ENCODE measurements around the gene KCNJ8.
"Not testable (repeated sequence)": the region's sequence is repeated elsewhere in the genome, so short reads cannot be mapped to it uniquely, and the experiment has no call there.

The KCNJ8 gene

DNA sequence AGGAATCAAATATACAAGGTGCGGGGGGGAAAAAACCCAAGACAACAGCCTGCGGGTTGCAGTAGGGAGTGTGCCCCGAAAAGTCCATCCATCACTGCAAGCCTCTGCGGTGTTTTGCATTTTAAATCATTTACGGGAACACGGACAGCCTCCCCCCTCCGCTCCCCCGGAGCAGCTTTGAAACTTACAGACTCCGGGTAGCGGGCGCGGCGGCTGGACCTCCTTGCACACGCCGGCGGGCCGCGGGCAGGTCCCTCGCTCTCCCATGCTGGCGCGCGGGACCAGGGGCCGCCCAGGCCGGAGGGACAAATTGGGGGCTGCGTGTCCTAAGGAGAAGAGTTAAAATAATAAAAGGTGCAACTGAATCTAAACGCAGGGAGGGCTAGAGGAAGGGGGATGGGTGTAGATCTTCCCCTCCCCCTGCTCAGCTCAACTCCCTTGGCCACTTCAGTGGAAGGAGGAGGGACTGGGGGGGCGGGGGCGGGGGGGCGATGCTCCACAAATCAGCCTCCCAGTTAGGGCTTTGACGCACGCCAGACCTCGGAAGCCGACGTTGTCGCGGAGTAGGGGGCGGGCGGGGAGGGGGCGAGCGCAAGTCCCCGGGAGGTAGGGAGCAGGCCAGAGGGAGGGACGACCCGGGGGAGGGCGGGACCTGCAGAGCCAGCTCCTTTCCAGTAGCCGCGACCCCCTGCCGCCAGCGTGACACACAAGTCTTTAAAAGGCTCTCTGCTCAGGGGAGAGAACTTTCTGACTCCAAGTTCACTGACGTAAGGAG, at the start of gene KCNJ8:
Gene KCNJ8 (minus strand): TSS at position 349 of the 775 bp plus-strand sequence. CDS start 1,090 bp downstream, outside the sequence.
- DNase-seq (ENCODE audit: low read depth in 2 of 3, low spot score in 1 of 3): no peak

DNA sequence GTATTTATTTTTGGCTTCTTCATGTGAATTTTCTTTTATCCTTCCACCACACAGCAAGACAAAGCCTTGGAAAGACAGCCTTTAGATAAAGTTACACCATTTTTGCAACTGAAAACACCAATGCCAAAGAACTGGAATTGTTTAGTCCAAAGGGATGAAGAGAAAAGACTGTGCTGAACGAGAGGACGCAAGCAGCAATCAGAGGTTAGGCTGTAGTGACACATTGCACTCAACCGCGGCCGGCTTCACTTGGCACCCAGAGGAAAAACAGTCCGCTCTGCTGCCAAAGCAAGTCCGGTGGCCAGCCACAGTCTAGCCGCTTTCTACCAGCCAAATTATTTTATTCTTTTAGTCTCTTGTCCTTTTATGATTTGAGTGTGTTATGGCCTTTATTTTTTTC, 49.1 kb upstream of the KCNJ8 start:
- DNase-seq (ENCODE audit: low read depth in 2 of 3, low spot score in 1 of 3): no peak

DNA sequence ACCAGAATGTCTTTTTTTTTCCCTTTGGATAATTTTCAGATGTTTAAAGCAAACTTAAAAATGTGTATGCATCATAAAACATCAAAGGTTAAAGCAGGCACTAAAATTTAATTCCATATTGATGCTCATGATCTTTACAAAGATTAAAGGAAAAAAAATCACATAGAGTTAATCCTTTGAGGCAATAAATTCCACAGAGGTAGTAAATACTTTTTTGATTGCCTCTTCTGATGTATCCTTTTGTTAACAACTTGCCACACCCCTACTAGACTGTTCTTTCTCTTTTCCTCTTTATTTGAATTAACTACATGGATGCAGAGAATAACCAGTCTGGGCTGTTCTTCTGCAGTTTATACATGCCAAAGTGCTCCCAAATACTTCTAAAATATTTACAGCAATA, 45.2 kb upstream of the KCNJ8 start:
- DNase-seq (ENCODE audit: low read depth in 2 of 3, low spot score in 1 of 3): no peak

DNA sequence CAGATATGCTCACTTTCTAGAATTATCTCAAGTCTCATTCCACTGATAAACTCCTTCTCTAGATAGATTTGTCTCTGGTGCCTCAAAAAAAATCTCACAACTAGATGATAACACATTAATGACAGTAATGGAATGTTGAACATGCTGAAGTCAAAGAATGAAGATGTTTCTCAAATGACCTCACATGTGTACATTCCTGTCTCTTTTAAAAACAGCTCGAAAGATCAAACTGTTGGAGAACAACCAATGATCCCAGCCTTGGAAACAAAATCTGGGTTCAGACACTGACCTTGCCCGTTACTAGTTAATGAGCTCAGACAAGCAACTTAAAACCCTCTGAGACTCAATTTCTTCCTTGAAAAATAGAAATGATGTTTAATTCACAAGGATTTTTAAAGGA, 44.7 kb upstream of the KCNJ8 start:
- DNase-seq (ENCODE audit: low read depth in 2 of 3, low spot score in 1 of 3): no peak

DNA sequence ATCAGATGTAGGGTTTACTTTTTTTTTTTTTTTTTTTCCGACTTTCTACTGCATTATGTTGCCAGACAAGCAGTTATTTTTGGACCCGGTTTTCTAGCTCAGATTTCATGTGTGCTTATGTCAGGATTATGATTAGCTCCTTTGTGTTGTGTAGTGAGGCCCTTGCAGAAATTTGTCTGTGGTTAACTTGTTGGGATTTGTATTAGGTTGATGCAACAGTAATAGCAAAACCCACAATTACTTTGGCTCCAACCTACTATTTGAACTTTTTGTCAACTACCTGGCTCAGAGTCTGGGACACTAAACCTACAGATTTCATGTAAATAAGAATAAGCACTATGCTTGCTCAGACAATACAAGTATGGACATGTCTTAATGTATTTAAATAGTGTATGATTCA, 44.1 kb upstream of the KCNJ8 start:
- no peak for DNase-seq (ENCODE audit: low read depth in 2 of 3, low spot score in 1 of 3)

DNA sequence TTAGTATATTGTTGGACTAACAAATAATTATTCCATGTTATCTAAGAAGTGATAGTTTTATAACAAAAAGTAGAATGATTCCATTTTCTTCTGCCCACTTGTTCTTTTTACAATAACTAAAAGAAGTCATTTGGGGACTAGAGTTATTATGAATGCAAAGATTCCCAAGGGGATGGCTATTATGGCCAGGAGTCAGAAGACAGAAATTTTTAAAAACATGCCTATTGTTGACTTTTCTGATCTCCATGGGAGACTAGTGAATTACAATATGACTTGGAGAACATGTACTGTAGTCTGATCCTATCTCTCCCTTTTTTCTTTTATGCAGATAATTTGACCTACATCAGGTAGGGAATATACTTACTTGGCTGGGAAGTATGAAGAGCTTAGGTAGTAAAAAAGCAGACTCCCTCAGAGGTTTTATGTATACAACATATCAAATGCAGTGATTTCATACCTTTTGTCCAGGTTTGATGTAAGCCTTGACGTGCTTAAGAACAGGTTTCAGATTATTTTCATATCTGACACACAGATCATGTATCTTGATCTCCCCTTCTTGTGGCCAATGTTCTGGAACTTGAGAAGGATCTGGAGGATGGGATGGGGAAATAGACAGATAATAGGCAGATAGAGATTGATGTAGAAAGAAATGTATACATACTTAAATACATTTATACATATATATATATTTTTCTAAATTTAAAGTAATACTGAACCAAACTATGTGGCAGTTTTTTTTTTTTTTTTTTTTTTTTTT, 41.0 kb upstream of the KCNJ8 start:
- DNase-seq (ENCODE audit: low read depth in 2 of 3, low spot score in 1 of 3): no peak

DNA sequence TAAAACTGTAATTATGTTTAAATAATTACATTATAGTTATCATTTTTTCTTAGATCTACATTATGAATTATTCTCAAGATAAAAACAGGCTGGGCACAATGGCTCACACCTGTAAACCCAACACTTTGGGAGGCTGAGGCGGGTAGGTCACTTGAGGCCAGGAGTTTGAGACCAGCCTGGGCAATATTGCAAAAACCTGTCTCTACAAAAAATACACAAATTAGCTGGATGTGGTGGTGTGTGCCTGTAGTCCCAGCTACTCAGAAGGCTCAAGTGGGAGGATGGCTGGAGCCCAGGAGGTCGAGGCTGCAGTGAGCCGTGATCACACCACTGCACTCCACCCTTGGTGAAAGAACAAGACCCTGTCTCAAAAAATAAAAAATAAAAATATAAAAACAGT, 40.3 kb upstream of the KCNJ8 start:
- DNase-seq (ENCODE audit: low read depth in 2 of 3, low spot score in 1 of 3): no peak

DNA sequence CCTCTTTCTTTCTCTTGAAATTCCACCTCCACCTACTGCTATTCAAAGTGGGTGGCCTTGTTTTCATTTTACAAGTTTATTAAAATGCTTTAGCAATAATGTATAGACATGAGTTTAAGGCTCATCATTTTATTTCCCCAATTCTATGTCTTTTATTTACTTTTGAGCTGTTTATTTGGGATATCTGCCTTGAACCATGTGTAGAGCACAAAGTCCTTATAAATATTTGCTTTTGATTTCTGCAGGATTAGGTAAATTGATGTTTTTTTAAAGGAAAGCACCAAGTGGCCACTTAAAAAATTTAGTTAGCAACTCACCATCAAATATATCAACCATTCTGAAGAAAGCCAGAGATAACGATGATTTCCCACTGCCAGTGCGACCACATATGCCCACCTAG, 39.8 kb upstream of the KCNJ8 start:
- no peak for DNase-seq (ENCODE audit: low read depth in 2 of 3, low spot score in 1 of 3)

DNA sequence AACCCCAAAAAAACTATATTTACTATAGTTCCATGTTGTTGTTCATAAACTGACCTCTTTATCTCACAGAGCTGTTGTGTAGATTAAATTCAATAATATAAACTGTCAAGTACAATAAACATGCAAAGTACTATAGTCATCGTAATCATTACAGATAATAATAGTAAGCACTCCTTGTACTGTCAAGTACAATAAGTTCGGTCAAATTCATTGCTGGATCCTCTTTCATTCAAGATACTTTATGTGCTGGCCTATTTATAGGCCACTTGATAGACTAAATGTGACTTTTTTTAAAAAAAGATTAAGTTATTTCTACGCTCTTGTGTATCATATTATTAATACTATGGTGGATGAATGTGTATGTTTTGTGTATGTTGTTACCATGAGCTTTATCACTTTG, 39.2 kb upstream of the KCNJ8 start:
- no peak for DNase-seq (ENCODE audit: low read depth in 2 of 3, low spot score in 1 of 3)

DNA sequence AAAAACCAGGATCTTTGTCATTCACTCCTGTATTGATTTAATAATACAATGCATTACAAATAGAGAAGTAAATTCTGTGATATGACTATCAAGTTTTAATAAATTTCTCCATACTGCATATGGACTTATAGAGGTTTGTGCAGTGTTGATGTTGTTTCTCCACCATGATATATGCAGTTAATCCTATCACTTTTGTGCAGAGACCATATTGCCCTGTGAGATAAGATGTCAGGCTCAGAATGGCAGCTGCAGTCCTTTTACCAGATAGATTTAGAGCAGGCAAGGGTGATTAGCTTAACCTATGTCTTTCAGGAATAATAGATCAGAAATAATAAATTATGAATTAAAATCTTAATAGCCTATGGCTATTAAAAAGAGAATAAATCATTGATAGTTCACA, 38.6 kb upstream of the KCNJ8 start:
- no peak for DNase-seq (ENCODE audit: low read depth in 2 of 3, low spot score in 1 of 3)

DNA sequence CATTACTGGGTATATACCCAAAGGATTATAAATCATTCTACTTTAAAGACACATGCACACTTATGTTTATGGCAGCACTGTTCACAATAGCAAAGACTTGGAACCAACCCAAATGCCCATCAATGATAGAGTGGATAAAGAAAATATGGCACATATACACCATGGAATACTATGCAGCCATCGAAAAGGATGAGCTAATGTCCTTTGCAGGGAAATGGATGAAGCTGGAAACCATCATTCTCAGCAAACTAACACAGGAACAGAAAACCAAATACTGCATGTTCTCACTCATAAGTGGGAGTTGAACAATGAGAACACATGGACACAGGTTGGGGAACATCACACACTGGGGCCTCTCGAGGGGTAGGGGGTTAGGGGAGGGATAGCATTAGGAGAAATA, 37.8 kb upstream of the KCNJ8 start:
- DNase-seq (ENCODE audit: low read depth in 2 of 3, low spot score in 1 of 3): not testable (repeated sequence)

DNA sequence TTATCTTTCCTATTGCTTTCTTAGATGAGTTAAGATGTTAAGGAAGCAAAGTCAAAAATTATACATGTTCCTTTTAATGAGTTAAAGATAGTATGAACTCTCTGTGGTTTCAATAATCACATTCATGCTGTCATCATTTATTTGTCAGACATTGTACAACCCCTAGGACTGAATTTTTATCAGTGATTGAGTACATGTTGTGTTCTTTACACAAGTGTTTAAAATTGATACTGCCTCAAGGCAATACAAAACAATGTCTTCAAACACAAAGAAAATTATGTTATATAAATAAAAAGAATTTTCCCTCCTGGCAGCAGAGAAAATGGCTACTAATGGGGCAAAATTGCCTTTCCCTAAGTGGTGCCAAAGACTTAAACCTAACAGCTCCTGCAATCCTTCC, 34.6 kb upstream of the KCNJ8 start:
- no peak for DNase-seq (ENCODE audit: low read depth in 2 of 3, low spot score in 1 of 3)

DNA sequence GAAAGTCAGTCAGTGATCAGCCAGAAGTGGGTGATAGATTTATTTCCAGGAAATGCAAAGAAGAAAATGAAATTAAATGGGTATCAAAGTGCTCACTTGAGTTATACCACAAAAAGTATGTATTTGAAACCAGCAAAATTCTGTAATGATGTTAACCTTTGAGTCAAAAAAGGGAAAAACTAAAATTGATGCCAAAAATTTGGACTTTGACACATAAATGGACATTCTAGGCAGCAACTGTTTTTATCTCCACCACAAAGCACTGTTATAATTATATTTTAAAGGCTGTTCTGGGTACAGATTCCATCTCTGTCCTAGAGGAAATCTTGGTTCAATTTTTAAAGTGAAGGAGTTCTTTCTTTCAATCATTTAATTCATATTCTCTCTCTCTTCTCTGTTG, 31.7 kb upstream of the KCNJ8 start:
- DNase-seq (ENCODE audit: low read depth in 2 of 3, low spot score in 1 of 3): no peak

DNA sequence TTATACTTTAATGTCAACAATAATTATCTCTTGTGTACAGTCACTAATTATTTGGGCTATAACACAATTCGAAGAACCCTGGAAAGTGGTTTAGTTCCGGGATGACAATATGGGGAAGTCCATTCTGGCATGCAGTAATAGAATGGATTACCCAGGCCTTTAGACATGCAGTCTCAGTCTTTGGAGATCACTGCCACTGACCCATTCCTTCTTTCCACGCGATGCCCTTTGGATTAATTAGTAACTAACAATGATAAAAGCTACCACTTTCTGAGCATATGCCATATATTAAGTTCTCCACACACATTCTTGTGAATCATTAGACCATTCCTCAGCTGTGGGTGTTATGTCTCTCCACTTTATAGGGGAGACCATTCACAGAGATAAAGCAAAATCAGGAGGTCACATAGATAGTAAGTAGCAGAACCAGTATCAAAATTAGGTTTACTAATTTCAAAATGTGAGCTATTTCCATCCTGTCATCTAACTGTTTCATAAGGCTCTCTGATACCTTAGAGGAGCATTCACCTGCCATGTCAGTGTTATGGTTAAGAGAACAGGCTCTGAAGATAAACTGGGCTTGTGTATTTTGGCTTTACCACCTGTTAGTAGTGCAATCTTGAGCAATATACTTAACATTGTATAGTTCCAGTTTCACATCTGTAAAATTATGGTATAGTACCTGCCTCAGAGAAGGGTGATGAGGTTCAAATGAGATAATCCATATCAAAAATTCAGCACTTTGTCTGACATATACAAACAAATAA, 27.2 kb upstream of the KCNJ8 start:
- no peak for DNase-seq (ENCODE audit: low read depth in 2 of 3, low spot score in 1 of 3)

DNA sequence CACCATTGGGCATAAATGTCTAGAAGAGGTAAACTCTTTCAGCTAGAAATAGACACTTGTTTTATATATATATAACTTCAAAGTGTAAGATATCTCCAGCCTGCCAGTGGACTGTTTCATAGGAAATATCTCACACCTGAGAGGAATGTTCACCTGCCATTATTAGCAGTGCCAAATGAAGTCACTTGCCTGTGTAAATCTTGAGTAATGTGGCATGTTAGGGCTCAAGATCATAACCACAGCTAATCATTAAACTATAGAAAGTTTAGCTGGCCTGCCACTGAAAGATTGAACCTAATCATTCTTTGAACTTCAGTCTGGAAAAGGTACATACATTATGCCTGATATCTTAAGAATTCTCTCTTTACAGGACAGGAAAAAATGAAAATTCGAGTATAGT, 25.5 kb upstream of the KCNJ8 start:
- DNase-seq (ENCODE audit: low read depth in 2 of 3, low spot score in 1 of 3): no peak

DNA sequence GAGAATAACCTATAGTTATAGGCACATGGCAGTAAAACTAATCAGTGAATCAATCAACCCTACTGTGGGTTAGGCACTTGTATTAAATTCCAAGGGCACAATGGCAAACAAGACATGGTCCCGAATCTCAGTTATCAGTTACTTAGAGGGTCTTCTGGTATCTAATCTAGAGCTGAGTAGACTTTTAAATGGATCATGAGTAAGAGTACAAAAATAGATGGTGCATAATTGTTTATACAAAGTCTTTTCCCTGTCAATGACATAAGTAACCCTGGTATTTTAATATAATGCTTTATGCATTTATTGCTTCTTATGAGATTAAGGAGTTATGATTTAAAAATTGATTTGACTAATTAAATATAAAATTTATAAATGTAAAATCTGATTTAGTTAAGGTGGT, 23.0 kb upstream of the KCNJ8 start:
- no peak for DNase-seq (ENCODE audit: low read depth in 2 of 3, low spot score in 1 of 3)

DNA sequence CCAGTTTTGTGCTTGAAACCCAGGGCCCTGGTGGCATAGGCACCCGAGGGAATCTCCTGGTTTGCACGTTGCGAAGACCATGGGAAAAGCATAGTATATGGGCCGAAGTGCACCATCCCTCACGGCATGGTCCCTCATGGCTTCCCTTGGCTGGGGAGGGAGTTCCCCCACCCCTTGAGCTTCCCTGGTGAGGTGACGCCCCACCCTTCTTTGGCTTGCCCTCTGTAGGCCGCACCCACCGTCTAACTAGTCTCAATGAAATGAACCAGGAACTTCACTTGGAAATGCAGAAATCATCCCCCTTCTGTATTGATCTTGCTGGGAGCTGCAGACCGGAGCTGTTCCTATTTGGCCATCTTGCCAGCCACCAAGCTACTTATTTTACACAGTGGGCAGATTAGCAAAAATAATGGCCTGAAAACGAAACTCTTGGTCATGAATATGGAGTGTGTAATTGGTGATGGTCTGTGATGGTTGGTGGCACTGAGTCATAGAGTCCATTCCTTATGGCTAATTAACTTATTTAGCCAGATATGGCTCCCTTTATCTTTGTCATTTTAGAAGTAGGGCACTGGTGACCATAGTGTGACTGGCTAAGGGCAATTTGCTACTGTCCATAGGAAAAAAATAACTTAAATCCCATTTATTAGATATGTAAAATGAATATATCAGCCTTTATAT, 21.3 kb upstream of the KCNJ8 start:
- DNase-seq (ENCODE audit: low read depth in 2 of 3, low spot score in 1 of 3): no peak

DNA sequence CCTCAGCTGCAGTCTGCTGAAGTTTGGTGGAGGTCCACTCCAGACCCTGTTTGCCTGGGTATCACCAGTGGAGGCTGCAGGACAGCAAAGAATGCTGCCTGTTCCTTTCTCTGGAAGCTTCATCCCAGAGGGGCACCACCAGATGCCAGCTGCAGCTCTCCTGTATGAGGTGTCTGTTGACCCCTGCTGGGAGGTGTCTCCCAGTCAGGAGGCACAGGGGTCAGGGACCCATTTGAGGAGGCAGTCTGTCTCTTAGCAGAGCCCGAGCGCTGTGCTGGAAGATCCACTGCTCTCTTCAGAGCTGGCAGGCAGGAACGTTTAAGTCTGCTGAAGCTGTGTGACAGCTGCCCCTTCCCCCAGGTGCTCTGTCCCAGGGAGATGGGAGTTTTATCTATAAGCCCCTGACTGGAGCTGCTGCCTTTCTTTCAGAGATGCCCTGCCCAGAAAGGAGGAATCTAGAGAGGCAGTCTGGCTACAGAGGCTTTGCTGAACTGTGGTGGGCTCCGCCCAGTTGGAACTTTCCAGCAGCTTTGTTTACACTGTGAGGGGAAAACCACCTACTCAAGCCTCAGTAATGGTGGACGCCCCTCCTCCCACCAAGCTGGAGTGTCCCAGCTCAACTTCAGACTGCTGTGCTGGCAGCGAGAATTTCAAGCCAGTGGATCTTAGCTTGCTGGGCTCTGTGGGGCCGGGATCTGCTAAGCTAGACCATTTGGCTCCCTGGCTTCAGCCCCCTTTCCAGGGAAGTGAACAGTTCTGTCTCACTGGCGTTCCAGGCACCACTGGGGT, 20.5 kb upstream of the KCNJ8 start:
- DNase-seq (ENCODE audit: low read depth in 2 of 3, low spot score in 1 of 3): not testable (repeated sequence)

DNA sequence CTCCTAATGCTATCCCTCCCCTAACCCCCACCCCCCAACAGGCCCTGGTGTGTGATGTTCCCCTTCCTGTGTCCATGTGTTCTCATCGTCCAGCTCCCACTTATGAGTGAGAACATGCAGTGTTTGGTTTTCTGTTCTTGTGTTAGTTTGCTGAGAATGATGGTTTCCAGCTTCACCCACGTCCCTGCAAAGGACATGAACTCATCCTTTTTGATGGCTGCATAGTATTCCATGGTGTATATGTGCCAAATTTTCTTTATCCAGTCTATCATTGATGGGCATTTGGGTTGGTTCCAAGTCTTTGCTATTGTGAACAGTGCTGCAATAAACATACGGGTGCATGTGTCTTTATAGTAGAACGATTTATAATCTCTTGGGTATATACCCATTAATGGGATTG, 15.2 kb upstream of the KCNJ8 start:
- DNase-seq (ENCODE audit: low read depth in 2 of 3, low spot score in 1 of 3): not testable (repeated sequence)

DNA sequence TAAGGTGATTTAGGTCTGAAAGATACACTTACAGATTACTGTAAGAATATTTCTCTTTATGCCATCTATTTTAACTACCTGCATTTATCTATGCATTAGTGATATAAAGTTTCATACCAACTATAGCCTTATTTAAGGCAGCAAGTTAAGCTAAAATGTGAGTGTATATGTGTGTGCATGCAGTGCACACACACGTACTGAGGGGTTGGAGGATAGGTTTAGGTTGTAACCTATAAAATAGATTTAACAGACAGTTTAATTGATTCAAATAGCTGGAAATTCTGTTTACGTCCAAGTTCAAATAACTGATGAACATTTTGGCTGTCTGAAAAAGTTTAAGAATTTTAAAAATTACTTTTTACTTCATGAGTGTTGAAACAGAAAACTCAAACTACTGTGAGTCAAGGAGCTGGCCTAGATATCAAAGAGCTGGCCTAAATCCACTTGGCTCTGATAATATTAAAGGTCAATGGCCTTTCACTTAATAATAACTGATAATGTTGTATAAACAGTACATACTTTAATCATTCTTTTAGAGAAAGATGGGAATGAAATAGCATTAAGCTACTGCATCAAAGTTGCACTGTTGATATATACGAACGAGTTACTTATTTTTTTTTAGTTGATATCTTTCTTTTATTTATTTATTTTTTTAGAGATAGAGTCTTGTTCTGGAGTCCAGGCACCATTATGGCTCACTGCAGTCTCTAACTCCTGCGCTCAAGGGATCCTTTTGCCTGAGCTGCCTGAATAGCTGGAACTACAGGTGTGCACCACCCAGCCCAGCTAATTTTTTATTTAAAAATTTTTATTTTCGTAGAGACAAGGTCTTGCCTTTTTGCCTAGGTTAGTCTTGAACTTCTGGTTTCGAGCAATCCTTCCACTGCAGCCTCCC, 13.8 kb upstream of the KCNJ8 start:
- no peak for DNase-seq (ENCODE audit: low read depth in 2 of 3, low spot score in 1 of 3)
